T-helper 1 cell treated with Interleukin-12 subunit alpha and Interleukin-12 subunit beta and Interleukin-4 antibody, amounts not matched to agents 30 ng/mL and 1 ng/mL, for 36 hours (primary cell): ENCODE results near the gene FAM50A. TPM values are rescaled to one million over a fixed set of nuclear protein-coding genes. Genes with fewer than 3 reads are reported as not detected.

ENCODE experiments used
- intact Hi-C: fragments of 100-400 bp; cut with micrococcal nuclease; formaldehyde crosslinking; loops from one replicate; pipeline ENCODE4 v1.15.1; 2024
- total RNA-seq: library from RNA; stranded (reverse); gene quantifications from 2 replicates; pipeline ENCODE4 v1.2.3, GENCODE V29; 2022

FAM50A gene
- total RNA-seq, 1 donor from 2014 or later, result 85.2 TPM

DNA sequence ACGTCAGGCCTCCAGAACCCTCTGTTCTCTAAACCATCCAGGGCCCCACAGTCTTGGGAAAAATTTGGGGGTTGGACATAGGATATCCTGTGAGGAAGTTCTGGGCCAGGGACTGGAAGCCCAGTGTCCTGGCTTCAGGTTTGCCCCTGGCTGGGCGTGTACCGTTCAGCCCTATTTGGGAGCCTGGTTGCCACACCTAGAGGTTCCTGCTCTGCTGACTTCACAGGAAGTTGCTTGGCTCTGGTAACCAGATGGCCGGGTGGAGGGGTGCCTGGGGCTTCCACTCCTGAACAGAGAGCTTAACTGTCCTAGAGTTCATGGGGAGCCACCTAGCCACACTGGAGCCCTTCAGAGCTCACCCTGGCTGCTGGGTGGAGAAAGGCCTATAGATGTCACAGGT, 31.5 kb upstream of the FAM50A start:
- intact Hi-C loops, result loop anchor here (1.0 to 5.0 kb wide), 4 partner anchors 16 to 105 kb away; partner anchors contain the start of genes ATP6AP1, FAM3A and LAGE3

GRCh38 chrX:154413142-154413541, 30.8 kb upstream of the FAM50A start:
- intact Hi-C loops, result loop anchor here (5.0 kb wide), 1 partner anchor 104 kb away; the partner anchor contains the start of gene FAM3A

DNA sequence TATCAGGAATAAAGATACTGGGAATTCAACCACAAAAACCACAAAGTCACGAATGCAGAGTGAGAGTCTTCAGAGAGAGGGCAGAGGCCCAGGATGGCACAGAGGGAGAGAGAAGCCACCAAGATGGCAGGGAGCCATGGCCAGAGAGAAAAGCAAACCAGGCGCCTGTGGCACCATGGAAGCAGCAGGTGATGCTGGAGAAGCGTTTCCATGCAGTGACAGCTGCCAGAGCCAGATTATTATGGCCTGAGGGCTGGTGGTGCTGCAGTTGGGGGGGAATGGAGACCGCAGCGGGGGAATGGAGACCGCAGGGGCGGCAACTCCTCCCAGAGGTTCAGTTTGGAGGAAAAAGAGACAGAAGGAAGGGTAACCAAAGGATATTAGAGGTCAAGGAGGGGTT, 26.8 kb upstream of the FAM50A start:
- intact Hi-C loops, result no loop called here

GRCh38 chrX:154419189-154419588, 24.8 kb upstream of the FAM50A start:
- intact Hi-C loops, result no loop called here

GRCh38 chrX:154419688-154420401, 24.1 kb upstream of the FAM50A start:
- intact Hi-C loops, result no loop called here

DNA sequence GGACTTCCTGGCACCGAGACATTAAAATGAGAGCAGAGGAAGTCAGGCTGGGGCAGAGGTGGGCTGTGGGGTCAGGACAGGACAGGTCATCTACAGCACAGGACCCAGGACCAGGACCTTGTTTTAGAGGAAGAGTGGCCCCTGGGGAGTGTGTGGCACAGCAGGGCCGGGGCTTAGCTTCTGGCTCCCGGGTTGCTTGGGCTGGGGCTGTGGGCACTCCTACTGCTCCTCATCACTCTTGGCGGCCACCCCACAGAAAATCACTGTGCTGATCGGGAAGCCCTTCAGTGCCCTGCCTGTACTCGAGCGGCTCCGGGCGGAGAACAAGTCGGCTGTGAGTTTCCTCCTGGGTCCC, 23.6 kb upstream of the FAM50A start:
- intact Hi-C loops, result no loop called here

DNA sequence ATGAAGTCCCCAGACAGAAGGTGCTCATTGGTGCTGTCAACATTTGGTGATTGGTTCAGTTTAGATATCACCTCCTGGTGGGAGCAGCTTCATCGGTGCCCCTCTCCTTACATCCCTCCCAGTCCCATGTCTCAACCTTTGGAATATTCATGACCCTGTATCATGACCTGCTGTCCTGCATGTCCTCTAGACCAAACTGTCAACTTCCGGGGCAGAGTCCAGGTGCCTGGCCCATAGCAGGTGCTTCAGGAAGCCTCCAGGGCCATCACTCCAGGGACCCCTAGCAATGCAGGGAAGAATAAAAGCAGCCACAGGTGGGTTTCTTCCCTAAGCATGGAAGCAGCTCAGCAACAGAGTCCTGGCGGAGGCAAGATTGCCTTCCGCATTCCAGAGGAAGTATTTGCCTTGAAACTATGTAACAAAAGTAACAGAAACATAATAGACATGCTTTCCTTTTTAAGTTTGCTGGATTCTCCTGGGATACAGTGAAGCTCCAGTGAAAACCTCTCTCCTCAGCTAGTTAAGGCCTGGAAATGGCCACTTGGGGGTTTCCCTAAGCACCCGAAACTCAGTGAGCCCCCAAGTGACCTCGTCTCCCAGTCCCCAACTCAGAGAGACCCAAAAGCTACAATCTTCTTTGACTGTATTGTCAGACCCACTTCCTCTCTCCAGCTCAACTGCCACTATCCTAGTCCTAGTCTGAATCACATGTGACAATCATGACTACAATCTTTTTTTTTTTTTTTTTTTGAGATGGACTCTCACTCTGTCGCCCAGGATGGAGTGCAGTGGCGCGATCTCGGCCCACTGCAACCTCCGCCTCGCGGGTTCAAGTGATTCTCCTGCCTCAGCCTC, 16.8 kb upstream of the FAM50A start:
- intact Hi-C loops, result no loop called here

- intact Hi-C loops, result loop anchor here (1.0 kb wide), 4 partner anchors 8 to 88 kb away; partner anchors contain the start of genes FAM3A and SLC10A3
Observed at GRCh38 chrX:154428176-154429171, 15.5 kb upstream of the FAM50A start, which contains the start of gene ATP6AP1. ATP6AP1 (plus strand) TSS chrX:154428677; CDS start chrX:154428693, 16 bp downstream.

GRCh38 chrX:154429711-154430110, 14.2 kb upstream of the FAM50A start:
- intact Hi-C loops, result no loop called here

DNA sequence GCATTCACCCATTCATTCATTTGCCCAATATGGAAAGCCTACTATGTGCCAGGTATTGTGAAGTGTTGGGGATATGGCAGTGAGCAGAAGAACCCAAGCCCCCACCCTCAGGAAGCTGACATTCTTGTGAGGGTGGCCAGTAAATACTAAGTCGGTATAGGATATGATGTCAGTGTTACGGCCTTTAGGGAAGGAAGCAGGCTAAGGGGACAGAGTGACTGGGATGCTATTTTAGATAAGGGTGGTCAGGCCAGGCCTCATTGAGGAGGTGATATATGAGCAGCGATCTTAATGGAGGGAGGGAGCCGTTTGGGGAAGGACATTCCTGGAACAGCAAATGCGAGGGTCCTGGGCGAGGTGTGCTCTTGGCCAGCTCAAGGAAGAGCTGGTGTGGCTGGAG, 13.5 kb upstream of the FAM50A start:
- intact Hi-C loops, result no loop called here

- intact Hi-C loops, result no loop called here
Observed at GRCh38 chrX:154430916-154431315, 13.0 kb upstream of the FAM50A start.

DNA sequence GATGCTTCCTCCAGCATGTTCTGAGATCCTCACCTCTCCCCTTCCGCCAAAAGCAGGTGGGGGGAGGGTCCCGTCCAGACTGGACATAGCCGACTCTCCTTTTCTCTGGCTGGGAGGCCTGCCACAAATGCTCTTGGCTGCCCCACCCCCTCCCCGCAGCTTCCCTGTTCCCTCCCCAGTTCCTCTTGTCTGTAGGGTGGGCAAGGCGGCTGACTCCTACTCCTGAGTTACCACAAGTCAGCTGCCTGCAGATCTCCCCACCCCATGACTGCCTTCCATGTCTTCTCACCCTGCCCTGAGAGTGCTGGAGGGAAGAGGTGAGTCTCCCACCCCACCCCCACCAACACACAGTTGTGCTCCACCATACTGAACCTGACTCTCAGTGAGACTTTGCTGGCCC, 12.6 kb upstream of the FAM50A start:
- intact Hi-C loops, result no loop called here

DNA sequence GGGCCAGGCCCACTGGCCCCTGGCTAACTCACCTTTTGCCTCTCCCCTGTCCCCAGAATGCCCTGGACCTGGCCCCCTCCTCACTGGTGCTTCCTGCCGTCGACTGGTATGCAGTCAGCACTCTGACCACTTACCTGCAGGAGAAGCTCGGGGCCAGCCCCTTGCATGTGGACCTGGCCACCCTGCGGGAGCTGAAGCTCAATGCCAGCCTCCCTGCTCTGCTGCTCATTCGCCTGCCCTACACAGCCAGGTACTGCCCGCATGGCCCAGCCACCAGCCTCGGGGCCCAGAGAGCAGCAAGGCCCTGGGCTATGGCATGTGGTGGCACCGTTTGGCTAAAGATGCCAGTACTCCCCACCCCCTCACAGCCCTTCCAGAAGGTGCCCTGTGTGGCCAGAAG, 11.7 kb upstream of the FAM50A start:
- intact Hi-C loops, result no loop called here

DNA sequence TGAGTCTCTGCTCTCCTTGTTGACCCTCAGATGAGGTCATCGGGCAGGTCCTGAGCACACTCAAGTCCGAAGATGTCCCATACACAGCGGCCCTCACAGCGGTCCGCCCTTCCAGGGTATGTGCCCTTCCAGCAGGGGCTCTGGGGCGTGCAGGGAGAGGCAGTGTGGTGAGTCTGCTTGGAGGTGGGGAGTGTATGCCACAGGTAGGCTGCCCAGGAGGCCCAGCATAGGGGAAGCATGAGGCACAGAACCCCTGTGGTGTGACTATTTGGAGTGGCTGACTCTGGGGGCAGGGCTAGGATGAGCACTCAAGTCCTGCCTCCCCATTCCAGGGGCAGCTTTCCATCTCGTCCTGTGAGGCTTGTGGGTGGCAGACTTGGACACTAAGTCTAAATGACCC, 10.3 kb upstream of the FAM50A start:
- intact Hi-C loops, result no loop called here

DNA sequence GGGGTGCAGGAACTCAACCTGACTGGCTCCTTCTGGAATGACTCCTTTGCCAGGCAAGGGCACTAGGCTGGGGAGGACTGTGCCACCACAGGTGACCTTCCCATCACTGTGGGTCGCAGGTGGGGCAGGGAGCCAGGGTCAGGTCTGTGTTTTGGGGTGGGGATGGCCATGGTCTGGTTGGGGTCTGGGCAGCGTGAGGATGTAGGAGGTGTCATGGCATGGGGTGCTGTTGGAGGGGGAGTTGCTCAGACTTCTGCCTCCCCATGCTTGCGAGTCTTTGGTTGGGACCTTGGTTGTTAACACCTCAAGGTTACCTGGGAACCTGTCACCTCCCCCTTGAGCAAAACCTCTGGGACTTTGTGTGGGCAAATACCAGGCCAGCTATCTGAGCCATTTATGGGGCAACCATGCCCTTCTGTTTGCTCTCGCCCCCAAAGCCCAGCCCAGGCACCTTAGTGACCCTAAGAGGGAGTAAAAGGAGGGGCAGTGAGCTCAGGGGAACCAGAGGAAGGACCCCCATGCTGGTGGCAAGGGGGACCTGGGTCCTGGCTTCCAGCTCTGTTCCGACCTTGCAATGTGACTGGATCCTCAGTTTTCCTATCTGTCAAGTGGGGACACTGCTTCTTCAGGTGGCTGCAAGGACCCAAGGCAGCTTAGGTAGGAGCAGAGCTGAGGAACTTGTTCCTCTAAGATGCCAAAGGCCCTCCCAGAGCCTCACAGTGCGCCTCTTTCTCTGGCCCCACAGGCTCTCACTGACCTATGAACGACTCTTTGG, 9.4 kb upstream of the FAM50A start:
- intact Hi-C loops, result loop anchor here (5.0 kb wide), 1 partner anchor 37 kb away; the partner anchor contains the start of gene RPL10

- intact Hi-C loops, result loop anchor here (5.0 kb wide), 1 partner anchor 38 kb away; the partner anchor contains the start of gene RPL10
Observed at GRCh38 chrX:154435171-154435733, 8.7 kb upstream of the FAM50A start.

DNA sequence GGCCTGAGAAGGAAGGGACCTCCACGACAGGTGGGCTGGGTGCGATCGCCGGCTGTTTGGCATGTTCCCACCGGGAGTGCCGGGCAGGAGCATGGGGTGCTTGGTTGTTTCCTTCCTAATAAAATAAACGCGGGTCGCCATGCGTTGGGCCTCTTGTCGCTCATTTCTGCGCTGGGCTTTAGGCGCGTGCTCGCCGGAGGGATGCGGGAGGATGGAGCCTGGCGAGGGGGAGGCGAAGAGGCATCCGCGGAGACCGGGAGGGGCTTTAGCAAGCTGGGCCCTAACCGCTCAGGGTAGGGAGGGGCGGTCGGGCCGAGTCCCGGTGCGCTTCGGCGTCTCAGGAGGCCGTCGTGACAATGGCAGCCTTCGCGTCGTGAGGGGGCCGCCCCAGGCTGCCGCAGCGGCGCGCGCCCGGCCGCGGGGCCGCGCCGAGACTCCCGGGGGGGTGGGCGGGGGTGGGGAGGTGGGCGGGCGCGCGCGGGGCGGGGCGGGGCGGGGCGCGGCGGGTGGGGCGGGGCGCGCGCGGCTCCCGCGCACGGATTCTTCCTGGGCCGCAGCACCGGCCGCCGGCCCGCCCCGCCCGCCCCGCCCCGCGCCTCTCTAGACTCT, 7.5 kb upstream of the FAM50A start:
- intact Hi-C loops, result loop anchor here (1.0 to 5.0 kb wide), 6 partner anchors 8 to 68 kb away; partner anchors contain the start of genes ATP6AP1, LAGE3, PLXNA3 and RPL10

GRCh38 chrX:154436983-154437752, 6.8 kb upstream of the FAM50A start, which contains the start of gene GDI1:
GDI1 (plus strand) TSS chrX:154437154; CDS start chrX:154437255, 101 bp downstream.
- intact Hi-C loops, result loop anchor here (1.0 to 5.0 kb wide), 6 partner anchors 9 to 68 kb away; partner anchors contain the start of genes ATP6AP1, LAGE3, PLXNA3 and RPL10
